Nephron (organoid): ENCODE results near the gene CYB561D2.

Experiments
- H3K27ac Mint-ChIP-seq, 3 experiments: 2 replicates each; pipeline ENCODE4 v1.8.0; 2020; ENCODE audit warnings: mixed read lengths in 3 of 3, mild to moderate bottlenecking in 2 of 3, moderate library complexity in 1 of 3
- H3K27me3 Mint-ChIP-seq: 2 replicates; pipeline ENCODE4 v1.8.0; 2021; ENCODE audit warnings: low read depth, mild to moderate bottlenecking, moderate library complexity, mixed read lengths
- H3K36me3 Mint-ChIP-seq: 2 replicates; pipeline ENCODE4 v1.8.0; 2020; ENCODE audit warnings: low read depth, mixed read lengths
- H3K4me1 Mint-ChIP-seq: 2 replicates; pipeline ENCODE4 v1.8.0; 2020; ENCODE audit warnings: mixed read lengths
- H3K4me3 Mint-ChIP-seq, 3 experiments: 2 replicates each; pipeline ENCODE4 v1.8.0; 2020; ENCODE audit warnings: mild to moderate bottlenecking in 3 of 3, mixed read lengths in 3 of 3, moderate library complexity in 2 of 3
- H3K9me3 Mint-ChIP-seq: 2 replicates; pipeline ENCODE4 v1.8.0; 2020; ENCODE audit warnings: mixed read lengths
- TF ChIP-seq, protein P1 (sequence below), 3 experiments: fragments of 200-600 bp; sonication (generic); IDR thresholded peaks; one replicate each; pipeline ENCODE4 v1.5.0; 2021; ENCODE audit warnings: antibody characterized with exemption in 3 of 3; ENCODE audit not compliant: unreplicated experiment in 3 of 3

The CYB561D2 gene

DNA sequence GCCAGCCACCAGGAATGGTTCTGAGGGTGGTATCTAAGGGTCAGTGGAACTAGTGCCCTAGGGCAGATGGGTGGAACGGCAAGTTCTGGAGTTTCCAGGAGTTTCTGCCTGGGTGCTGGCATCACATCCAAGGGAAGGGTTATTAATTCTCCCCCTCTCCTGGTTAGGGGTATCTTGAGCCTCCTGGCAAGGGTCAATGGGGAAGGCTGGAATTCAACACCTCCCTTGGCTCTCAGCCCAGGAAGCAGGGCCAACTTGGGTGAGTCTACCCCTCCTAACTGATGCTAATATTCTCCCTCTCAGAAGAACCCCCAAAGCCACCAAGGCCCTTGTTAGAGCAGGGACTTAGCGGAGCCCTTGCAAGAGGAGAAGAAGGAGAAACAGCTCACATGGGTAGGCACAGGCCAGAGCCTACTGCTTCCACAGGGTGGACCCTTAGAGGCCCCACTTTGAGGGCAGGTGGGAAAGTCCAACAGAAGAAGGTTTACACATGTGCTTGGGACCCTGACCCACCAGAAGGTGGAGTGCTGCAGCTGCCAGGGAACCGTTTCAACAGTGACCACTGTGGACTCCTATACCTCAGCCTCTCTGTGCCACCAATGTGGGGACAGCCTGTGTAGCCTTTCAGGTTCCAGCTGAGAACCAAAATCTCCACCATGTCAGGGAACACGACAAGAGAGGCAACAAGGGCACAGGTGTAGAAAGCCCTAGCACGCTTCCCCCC lies 5.3 kb downstream of the CYB561D2 start:
- TF ChIP-seq, protein P1, sequence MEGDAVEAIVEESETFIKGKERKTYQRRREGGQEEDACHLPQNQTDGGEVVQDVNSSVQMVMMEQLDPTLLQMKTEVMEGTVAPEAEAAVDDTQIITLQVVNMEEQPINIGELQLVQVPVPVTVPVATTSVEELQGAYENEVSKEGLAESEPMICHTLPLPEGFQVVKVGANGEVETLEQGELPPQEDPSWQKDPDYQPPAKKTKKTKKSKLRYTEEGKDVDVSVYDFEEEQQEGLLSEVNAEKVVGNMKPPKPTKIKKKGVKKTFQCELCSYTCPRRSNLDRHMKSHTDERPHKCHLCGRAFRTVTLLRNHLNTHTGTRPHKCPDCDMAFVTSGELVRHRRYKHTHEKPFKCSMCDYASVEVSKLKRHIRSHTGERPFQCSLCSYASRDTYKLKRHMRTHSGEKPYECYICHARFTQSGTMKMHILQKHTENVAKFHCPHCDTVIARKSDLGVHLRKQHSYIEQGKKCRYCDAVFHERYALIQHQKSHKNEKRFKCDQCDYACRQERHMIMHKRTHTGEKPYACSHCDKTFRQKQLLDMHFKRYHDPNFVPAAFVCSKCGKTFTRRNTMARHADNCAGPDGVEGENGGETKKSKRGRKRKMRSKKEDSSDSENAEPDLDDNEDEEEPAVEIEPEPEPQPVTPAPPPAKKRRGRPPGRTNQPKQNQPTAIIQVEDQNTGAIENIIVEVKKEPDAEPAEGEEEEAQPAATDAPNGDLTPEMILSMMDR (IDR thresholded peaks at IDR 0.05; ENCODE audit: unreplicated experiment in 3 of 3), result peak in 1 of 3 experiments; percentile 16
- Mint-ChIP-seq H3K27me3 (no peaks in the 10 kb centered on the region), H3K36me3 (peaks cover 18% of the 10 kb centered on the region), H3K4me1 (peaks cover 35% of the 10 kb centered on the region), H3K9me3 (no peaks in the 10 kb centered on the region), H3K4me3 (peak overlapping the region; percentile 99), H3K27ac (no peak overlapping the region)

DNA sequence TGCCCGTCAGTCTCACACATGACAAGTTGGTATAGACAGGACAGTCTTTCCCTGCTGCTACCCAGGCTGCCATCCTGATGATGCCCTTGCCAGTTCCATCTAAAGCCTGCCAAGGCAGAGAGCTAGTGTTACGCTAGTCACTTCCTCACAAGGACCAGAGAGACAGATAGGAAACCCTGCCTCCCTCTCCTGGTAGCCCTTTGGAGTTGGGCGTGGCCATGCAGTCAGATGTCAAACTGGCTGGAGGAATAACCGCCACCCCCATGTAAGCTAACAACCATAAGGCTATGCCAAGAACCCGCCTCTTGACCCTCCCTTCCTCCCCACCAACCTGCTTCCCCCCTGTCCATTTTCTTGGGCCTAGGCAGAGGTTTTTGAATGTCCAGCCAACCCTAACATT lies 5.9 kb downstream of the CYB561D2 start:
- Mint-ChIP-seq H3K27me3 (no peaks in the 10 kb centered on the region), H3K27ac (no peak overlapping the region), H3K36me3 (peaks cover 18% of the 10 kb centered on the region), H3K4me3 (peak overlapping the region; percentile 99), H3K4me1 (peaks cover 30% of the 10 kb centered on the region), H3K9me3 (no peaks in the 10 kb centered on the region)
- TF ChIP-seq, protein P1 (IDR thresholded peaks at IDR 0.05; ENCODE audit: unreplicated experiment in 3 of 3), result no peak

DNA sequence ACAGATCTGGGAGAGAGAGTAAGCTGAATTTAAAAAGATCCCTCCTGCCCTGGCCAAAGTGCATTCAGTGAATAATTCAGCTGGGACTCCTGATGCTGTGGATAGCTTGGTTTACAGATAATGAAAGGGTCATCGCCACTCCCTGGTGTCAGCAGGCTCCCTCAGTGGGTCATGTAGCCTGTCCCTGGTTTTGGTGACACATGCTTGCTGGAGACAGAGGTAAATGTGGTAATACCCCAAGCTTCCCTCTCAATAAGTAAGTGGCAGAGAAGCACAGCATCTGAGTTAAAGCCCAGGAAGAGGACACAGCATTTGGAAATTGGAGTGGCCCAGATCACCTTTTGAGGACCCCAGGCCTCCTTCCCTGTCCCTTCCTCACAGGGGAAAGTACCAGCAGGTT lies 6.8 kb downstream of the CYB561D2 start:
- TF ChIP-seq, protein P1 (IDR thresholded peaks at IDR 0.05; ENCODE audit: unreplicated experiment in 3 of 3), result no peak
- H3K9me3 Mint-ChIP-seq, result no peaks in the 10 kb centered on the region
- H3K4me3 Mint-ChIP-seq, result peak overlapping the region; percentile 99
- H3K4me1 Mint-ChIP-seq, result peaks cover 29% of the 10 kb centered on the region
- no peaks in the 10 kb centered on the region for H3K27me3 Mint-ChIP-seq
- H3K27ac Mint-ChIP-seq, result peak overlapping the region in 1 of 3 experiments; percentile 62
- peaks cover 18% of the 10 kb centered on the region for H3K36me3 Mint-ChIP-seq

DNA sequence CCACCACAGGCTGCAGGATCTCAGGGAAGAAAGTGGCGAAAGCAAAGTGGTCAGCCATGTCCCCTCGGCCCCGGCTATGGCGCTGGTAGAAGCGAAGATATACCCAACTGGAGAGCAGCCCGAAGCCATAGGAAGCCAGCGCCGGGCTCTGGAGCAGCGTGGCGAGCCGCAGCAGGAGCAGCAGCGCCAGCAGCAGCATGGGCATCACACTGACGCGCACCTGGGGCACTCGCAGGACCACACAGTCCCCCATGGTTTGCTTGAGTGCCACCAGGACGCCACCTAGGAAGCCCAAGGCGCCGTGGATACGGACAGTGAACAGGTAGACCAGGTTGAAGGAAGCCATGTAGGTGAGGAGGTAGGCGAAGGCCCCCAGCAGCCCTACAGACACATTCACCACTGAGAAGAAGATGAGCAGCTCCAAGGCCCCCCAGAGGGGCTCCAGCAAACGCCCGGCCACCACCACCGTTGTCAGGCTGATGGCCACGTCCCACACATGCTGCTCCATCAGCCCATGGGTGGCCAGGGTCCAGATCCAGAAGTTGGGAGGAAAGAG lies 7.8 kb downstream of the CYB561D2 start:
- TF ChIP-seq, protein P1 (IDR thresholded peaks at IDR 0.05; ENCODE audit: unreplicated experiment in 3 of 3), result no peak
- peaks cover 18% of the 10 kb centered on the region for H3K36me3 Mint-ChIP-seq
- peak overlapping the region; percentile 13 to 80 (median 33) for H3K27ac Mint-ChIP-seq
- H3K27me3 Mint-ChIP-seq, result no peaks in the 10 kb centered on the region
- peaks cover 29% of the 10 kb centered on the region for H3K4me1 Mint-ChIP-seq
- peak overlapping the region; percentile 99 for H3K4me3 Mint-ChIP-seq
- no peaks in the 10 kb centered on the region for H3K9me3 Mint-ChIP-seq

DNA sequence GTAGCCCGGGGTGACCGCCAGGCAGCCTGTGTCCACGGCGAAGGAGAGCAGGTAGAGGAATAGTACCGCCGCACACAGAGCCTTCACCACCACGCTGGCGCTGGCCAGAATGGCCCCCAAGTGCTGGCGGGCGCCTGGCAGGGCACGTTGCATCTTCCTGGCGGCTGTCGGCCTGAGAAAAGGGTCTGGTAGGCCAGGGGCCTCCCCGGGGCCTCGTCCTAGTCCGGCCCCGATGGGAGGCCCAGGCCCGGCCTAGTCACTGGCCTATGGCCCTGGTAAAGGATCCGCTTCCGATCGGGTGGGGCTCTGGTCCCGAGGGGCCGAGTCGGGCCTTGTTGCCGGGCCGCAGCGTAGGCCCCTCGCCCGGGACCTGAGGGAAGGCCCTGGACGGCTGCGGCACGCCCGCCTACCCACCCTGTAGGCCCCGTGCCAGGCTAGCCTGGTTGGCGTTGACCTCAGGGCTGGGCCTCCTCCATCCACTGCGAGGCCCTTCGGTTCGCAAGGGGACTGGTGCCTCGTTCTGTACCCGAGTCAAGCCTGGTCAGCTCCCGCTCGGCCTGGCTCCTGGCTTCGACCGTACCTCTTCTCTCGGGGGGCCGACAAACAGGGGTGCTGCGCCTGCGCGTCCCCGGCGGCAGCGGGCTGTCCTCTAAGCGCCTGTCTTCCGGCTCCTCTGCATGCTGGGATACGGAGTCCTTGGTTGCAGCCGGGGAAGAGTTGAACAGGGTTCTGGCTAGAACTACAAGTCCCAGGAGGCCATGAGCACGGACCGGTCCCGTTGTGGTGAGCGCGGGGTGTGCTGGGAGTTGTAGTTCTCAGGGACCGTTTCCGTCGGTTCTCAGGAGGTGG lies 8.5 kb downstream of the CYB561D2 start, which contains the start of gene TMEM115:
Gene TMEM115, minus strand, starts transcription at position 611 of the 849 bp plus-strand sequence. Its CDS starts 458 bp downstream, at position 153.
- TF ChIP-seq, protein P1 (IDR thresholded peaks at IDR 0.05; ENCODE audit: unreplicated experiment in 3 of 3), result no peak
- Mint-ChIP-seq H3K9me3 (no peaks in the 10 kb centered on the region), H3K4me1 (peaks cover 29% of the 10 kb centered on the region), H3K36me3 (peaks cover 12% of the 10 kb centered on the region), H3K27me3 (no peaks in the 10 kb centered on the region), H3K4me3 (peak within 1 kb of the TSS; percentile 99), H3K27ac (peak within 1 kb of the TSS; percentile 81 to 96 (median 93))
